Measurements from ENCODE around the gene CTNNA3. TPM values are rescaled to one million over a fixed set of nuclear protein-coding genes. Genes with fewer than 3 reads are reported as not detected.

CTNNA3 gene
- total RNA-seq, 1 experiment from 2014 or later = 0.02 TPM

- BruUV-seq (replicated peaks) = no TSS peak
- Mint-ChIP-seq H3K27me3 (ENCODE audit: insufficient read depth, unreplicated experiment) (peaks cover 63% of the 10 kb centered on the region), H3K27ac (ENCODE audit: low read depth, unreplicated experiment) (no peak overlapping the region), H3K4me3 (ENCODE audit: unreplicated experiment) (no peak overlapping the region), H3K4me1 (ENCODE audit: insufficient read depth, unreplicated experiment) (no peaks in the 10 kb centered on the region), H3K9me3 (ENCODE audit: unreplicated experiment) (no peaks in the 10 kb centered on the region), H3K36me3 (ENCODE audit: insufficient read depth, unreplicated experiment) (no peaks in the 10 kb centered on the region)
- TF ChIP-seq CTCF (IDR thresholded peaks at IDR 0.05; ENCODE audit: unreplicated experiment) = no peak
- POLR2A ChIA-PET = interaction anchor here (0.6 kb wide), 1 partner anchor 30 kb away, joined by 3 read pairs; no protein-coding TSS in a partner anchor
- CTCF ChIA-PET = interaction anchor here (0.6 kb wide), 1 partner anchor 720 kb away, joined by 3 read pairs; no protein-coding TSS in a partner anchor
- no peak for DNase-seq (ENCODE audit: unreplicated experiment)
- intact Hi-C loops (cut with micrococcal nuclease) = no loop called here
These were observed 36.5 kb downstream of the CTNNA3 start for GRCh38 chr10:67659497-67659896.

GRCh38 chr10:67657775-67658174 is 38.2 kb downstream of the CTNNA3 start:
- intact Hi-C loops (cut with micrococcal nuclease) = no loop called here
- Mint-ChIP-seq H3K27me3 (ENCODE audit: insufficient read depth, unreplicated experiment) (peaks cover 56% of the 10 kb centered on the region), H3K4me1 (ENCODE audit: insufficient read depth, unreplicated experiment) (no peaks in the 10 kb centered on the region), H3K4me3 (ENCODE audit: unreplicated experiment) (no peak overlapping the region), H3K27ac (ENCODE audit: low read depth, unreplicated experiment) (no peak overlapping the region), H3K36me3 (ENCODE audit: insufficient read depth, unreplicated experiment) (no peaks in the 10 kb centered on the region), H3K9me3 (ENCODE audit: unreplicated experiment) (no peaks in the 10 kb centered on the region)
- ChIA-PET CTCF (no interaction called here), POLR2A (no interaction called here)
- no peak for DNase-seq (ENCODE audit: unreplicated experiment)
- no TSS peak for BruUV-seq (replicated peaks)
- TF ChIP-seq CTCF (IDR thresholded peaks at IDR 0.05; ENCODE audit: unreplicated experiment) = no peak

- CTCF ChIA-PET = no interaction called here
These were observed 45.4 kb downstream of the CTNNA3 start for GRCh38 chr10:67650558-67650957.

DNA sequence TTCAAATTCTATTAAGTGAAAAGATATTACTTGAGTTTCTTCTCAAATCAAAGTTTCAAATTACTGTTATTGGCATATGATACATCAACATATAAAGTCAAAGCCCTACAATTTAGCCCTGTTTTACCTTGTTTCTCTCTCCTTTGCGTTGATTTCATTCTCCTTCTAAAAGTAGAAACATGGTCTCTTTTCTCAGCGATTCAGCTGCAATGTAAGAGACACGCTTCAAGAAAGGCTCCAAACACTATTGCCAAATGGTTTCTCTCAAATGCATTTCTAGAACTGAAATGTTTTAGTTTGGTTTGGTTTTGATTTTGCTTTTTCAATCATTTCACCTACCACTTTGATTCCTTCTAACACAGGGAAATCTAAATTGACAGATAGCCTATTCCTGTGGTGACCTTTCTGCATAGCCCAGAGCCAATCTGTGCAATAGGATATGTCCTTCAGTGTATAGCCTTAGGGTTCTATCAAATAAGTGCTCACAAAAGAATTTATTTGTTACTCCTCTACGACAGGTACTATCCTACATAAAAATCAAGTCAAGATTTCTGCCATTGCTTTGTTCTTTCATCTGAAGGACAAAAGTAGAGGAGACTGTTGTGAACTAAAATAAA is 47.3 kb downstream of the CTNNA3 start:
- ChIA-PET POLR2A (no interaction called here), CTCF (interaction anchor here (0.6 kb wide), 1 partner anchor 116 kb away, joined by 3 read pairs; no protein-coding TSS in a partner anchor)
- Mint-ChIP-seq H3K4me3 (ENCODE audit: unreplicated experiment) (no peak overlapping the region), H3K36me3 (ENCODE audit: insufficient read depth, unreplicated experiment) (no peaks in the 10 kb centered on the region), H3K27ac (ENCODE audit: low read depth, unreplicated experiment) (no peak overlapping the region), H3K4me1 (ENCODE audit: insufficient read depth, unreplicated experiment) (no peaks in the 10 kb centered on the region), H3K27me3 (ENCODE audit: insufficient read depth, unreplicated experiment) (no peaks in the 10 kb centered on the region), H3K9me3 (ENCODE audit: unreplicated experiment) (no peaks in the 10 kb centered on the region)
- TF ChIP-seq CTCF (IDR thresholded peaks at IDR 0.05; ENCODE audit: unreplicated experiment) = no peak
- DNase-seq (ENCODE audit: unreplicated experiment) = no peak
- intact Hi-C loops (cut with micrococcal nuclease) = no loop called here
- no TSS peak for BruUV-seq (replicated peaks)

More at GRCh38 chr10:67650558-67650957, 45.4 kb downstream of the CTNNA3 start:
- no TSS peak for BruUV-seq (replicated peaks)
- H3K27ac Mint-ChIP-seq (ENCODE audit: low read depth, unreplicated experiment) = no peak overlapping the region
- TF ChIP-seq CTCF (IDR thresholded peaks at IDR 0.05; ENCODE audit: unreplicated experiment) = no peak
- no peaks in the 10 kb centered on the region for H3K36me3 Mint-ChIP-seq (ENCODE audit: insufficient read depth, unreplicated experiment)
- H3K4me3 Mint-ChIP-seq (ENCODE audit: unreplicated experiment) = no peak overlapping the region
- no peaks in the 10 kb centered on the region for H3K27me3 Mint-ChIP-seq (ENCODE audit: insufficient read depth, unreplicated experiment)
- H3K4me1 Mint-ChIP-seq (ENCODE audit: insufficient read depth, unreplicated experiment) = no peaks in the 10 kb centered on the region
- DNase-seq (ENCODE audit: unreplicated experiment) = no peak
- no peaks in the 10 kb centered on the region for H3K9me3 Mint-ChIP-seq (ENCODE audit: unreplicated experiment)
- POLR2A ChIA-PET = no interaction called here
- intact Hi-C loops (cut with micrococcal nuclease) = no loop called here
